HepG2 (cell line): Measurements from ENCODE around the gene PHKA2. TPM values are rescaled to one million over a fixed set of nuclear protein-coding genes. Genes with fewer than 3 reads are reported as not detected.
A peak's percentile ranks its signal among the peaks of the same experiment; 100 is the strongest.

Experiments used
- HOXA3 ChIP-seq: sonication (generic); formaldehyde crosslinking; IDR thresholded peaks from 2 replicates; pipeline ENCODE4 v1.5.0; 2020; ENCODE audit warnings: missing genetic modification reagents
- KDM2A ChIP-seq: sonication (generic); formaldehyde crosslinking; IDR thresholded peaks from 2 replicates; pipeline ENCODE4 v1.4.0; 2020; ENCODE audit warnings: low read depth, missing genetic modification reagents, borderline replicate concordance
- RARA ChIP-seq: IDR thresholded peaks from 2 replicates; pipeline ENCODE4 v1.6.1; 2016; ENCODE audit warnings: missing genetic modification reagents, missing compliant biosample characterization
- TGIF2 ChIP-seq: IDR thresholded peaks from 2 replicates; pipeline ENCODE4 v1.6.1; 2016; ENCODE audit warnings: control low read depth, missing compliant biosample characterization
- ZC3H13 ChIP-seq: sonication (generic); formaldehyde crosslinking; IDR thresholded peaks from 2 replicates; pipeline ENCODE4 v1.8.1; 2023; ENCODE audit warnings: mild to moderate bottlenecking, missing genetic modification reagents, moderate library complexity
- polyA plus RNA-seq, 8 experiments: library from polyadenylated mRNA; depleted of rRNA in 3 of 8; stranded (reverse) in 7 of 8; unstranded in 1 of 8; fragments of >200 nt; fragmentation: Illumina TruSeq in 4 of 8; extraction: Trizol in 4 of 8; gene quantifications; 2 replicates each; pipeline versions ENCODE4 v1.2.1 to v1.2.3, GENCODE V29; 2011 to 2016; ENCODE audit warnings: low read depth in 4 of 8, missing spikeins in 1 of 8, mixed read lengths in 1 of 8; ENCODE audit not compliant: insufficient read depth in 1 of 8
- total RNA-seq, 5 experiments: library from RNA; depleted of rRNA; stranded (reverse); fragments of >200 nt; fragmentation: Illumina TruSeq; extraction: Trizol; gene quantifications; 2 replicates each; pipeline ENCODE4 v1.2.3, GENCODE V29; 2016; ENCODE audit warnings: low read depth in 1 of 5
- TF ChIP-seq, protein P1 (sequence below): sonication (generic); formaldehyde crosslinking; IDR thresholded peaks from 2 replicates; pipeline ENCODE4 v1.4.0; 2020; ENCODE audit warnings: missing genetic modification reagents, borderline replicate concordance

Gene PHKA2
- total and polyA plus RNA-seq, 2 of the 13 experiments (the other 11 are each of a cell fraction or from before 2014, with no cell fraction given): 20.5 to 273 TPM

DNA sequence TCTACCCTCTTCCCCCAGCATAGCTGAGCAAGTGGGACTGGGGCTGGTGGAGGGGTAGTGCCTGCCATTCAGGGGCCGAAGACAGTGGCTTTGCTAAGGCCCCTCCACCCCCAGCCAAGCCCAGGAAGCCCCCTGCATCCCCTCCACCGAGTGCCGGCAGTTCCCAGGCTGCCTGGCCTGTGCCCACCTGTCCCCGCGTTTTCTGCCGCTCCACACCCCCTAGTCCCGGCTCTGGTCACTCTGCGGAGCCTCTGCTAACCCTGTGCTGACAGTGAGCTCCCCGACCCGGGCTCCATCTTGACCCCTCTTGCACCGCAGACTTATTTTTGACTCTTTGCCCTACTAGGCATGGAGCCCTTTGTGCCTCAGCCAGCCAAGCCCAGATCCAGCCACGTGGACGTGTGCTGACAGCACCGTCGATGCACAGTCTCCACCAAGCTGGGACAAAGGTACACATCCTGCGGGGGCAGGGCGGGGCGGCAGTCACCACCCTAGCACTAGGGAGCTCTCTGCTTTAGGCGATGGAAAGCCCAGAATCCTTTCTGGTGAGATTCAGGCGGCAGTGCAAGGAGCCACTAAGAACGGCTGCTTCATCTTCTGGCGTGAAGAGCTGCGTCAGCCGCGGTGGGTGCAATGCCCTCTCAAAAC lies 96.6 kb downstream of the PHKA2 start (continued):
- TF ChIP-seq, protein P1, sequence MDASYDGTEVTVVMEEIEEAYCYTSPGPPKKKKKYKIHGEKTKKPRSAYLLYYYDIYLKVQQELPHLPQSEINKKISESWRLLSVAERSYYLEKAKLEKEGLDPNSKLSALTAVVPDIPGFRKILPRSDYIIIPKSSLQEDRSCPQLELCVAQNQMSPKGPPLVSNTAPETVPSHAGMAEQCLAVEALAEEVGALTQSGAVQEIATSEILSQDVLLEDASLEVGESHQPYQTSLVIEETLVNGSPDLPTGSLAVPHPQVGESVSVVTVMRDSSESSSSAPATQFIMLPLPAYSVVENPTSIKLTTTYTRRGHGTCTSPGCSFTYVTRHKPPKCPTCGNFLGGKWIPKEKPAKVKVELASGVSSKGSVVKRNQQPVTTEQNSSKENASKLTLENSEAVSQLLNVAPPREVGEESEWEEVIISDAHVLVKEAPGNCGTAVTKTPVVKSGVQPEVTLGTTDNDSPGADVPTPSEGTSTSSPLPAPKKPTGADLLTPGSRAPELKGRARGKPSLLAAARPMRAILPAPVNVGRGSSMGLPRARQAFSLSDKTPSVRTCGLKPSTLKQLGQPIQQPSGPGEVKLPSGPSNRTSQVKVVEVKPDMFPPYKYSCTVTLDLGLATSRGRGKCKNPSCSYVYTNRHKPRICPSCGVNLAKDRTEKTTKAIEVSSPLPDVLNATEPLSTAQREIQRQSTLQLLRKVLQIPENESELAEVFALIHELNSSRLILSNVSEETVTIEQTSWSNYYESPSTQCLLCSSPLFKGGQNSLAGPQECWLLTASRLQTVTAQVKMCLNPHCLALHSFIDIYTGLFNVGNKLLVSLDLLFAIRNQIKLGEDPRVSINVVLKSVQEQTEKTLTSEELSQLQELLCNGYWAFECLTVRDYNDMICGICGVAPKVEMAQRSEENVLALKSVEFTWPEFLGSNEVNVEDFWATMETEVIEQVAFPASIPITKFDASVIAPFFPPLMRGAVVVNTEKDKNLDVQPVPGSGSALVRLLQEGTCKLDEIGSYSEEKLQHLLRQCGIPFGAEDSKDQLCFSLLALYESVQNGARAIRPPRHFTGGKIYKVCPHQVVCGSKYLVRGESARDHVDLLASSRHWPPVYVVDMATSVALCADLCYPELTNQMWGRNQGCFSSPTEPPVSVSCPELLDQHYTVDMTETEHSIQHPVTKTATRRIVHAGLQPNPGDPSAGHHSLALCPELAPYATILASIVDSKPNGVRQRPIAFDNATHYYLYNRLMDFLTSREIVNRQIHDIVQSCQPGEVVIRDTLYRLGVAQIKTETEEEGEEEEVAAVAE (CRISPR knock-in tag): no peak
- TF ChIP-seq KDM2A (CRISPR knock-in tag): peak; percentile 74; the same call in 1 of the 2 replicates
- peak; percentile 40; the same call in 1 of the 2 replicates for TF ChIP-seq RARA
- TF ChIP-seq TGIF2 (CRISPR knock-in tag): 0 out of 2 replicates have a peak, but pooled peaks have one; percentile 35
- 0 out of 2 replicates have a peak, but pooled peaks have one; percentile 32 for TF ChIP-seq ZC3H13 (CRISPR knock-in tag)
- 0 out of 2 replicates have a peak, but pooled peaks have one; percentile 14 for TF ChIP-seq HOXA3 (CRISPR knock-in tag)
